Endothelial cell of umbilical vein (primary cell): Measurements from ENCODE around the gene NANS.

ENCODE experiments used
- EZH2 ChIP-seq: IDR thresholded peaks from 2 replicates; pipeline ENCODE4 v1.6.1; 2012; ENCODE audit warnings: borderline replicate concordance, low read depth, mild to moderate bottlenecking, moderate library complexity, low read length, inconsistent platforms; ENCODE audit not compliant: severe bottlenecking
- POLR2AphosphoS5 ChIP-seq: IDR thresholded peaks from 2 replicates; pipeline ENCODE4 v1.6.1; 2012; ENCODE audit warnings: low read depth, mild to moderate bottlenecking, control low read depth, low read length, moderate library complexity; ENCODE audit not compliant: insufficient read depth
- TF ChIP-seq, protein P1 (sequence below), 2 donors: IDR thresholded peaks; 1 replicate in 1 of 2; 2 replicates in 1 of 2; pipeline ENCODE4 v1.5.1; 2011; ENCODE audit warnings: low read length in 2 of 2, mild to moderate bottlenecking in 2 of 2, moderate library complexity in 2 of 2, control low read depth in 1 of 2, inconsistent platforms in 1 of 2, low read depth in 1 of 2; ENCODE audit not compliant: insufficient read depth in 1 of 2; ENCODE audit errors: extremely low read depth in 1 of 2

DNA sequence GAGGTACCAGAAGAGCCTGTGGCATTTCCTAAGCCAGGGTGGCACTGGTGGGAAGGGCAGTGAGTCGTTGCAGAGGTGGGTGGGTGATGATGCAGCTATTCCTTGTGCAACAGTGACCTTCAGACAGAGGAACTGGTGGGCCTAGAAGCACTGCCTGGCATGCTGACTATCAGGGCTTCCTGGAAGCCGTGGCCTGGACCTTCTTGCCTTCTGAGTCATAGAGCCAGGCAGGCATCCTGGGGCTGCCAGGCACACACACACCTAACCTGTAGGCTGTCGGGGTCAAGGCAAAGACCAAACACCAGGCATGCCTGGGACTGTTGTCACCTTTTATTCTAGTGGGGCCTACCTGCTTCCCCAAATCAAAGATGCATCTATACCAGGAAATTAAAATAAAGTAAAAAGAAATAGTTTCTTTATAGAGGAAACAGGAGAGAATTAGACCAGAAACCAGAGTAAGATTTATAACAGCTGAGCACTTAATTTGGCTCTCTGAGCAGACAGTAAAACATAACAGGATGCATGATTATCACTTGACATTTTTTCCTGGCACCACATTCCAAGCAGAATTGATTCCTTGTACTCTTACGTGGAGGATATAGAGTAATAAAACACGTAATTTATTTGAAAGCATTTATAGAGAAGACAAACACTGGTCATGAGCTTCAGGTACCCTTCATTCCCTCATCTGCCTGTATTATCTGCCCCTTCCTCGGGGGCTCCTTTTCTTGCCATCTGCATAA lies 25.1 kb downstream of the NANS start:
- TF ChIP-seq, protein P1, sequence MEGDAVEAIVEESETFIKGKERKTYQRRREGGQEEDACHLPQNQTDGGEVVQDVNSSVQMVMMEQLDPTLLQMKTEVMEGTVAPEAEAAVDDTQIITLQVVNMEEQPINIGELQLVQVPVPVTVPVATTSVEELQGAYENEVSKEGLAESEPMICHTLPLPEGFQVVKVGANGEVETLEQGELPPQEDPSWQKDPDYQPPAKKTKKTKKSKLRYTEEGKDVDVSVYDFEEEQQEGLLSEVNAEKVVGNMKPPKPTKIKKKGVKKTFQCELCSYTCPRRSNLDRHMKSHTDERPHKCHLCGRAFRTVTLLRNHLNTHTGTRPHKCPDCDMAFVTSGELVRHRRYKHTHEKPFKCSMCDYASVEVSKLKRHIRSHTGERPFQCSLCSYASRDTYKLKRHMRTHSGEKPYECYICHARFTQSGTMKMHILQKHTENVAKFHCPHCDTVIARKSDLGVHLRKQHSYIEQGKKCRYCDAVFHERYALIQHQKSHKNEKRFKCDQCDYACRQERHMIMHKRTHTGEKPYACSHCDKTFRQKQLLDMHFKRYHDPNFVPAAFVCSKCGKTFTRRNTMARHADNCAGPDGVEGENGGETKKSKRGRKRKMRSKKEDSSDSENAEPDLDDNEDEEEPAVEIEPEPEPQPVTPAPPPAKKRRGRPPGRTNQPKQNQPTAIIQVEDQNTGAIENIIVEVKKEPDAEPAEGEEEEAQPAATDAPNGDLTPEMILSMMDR (IDR thresholded peaks at IDR 0.05; ENCODE audit: extremely low read depth in 1 of 2, insufficient read depth in 1 of 2, low read depth in 1 of 2, low read length in 2 of 2) = no peak
- no peak for TF ChIP-seq EZH2
- TF ChIP-seq POLR2AphosphoS5 = no peak
